Left lung (tissue), 10 donors: ENCODE data around the gene APOL4. TPM values are rescaled to one million over a fixed set of nuclear protein-coding genes. Genes with fewer than 3 reads are reported as not detected.

Source experiments
- ATAC-seq: fragments of 200-7000 bp; cut with Tn5 transposase; one replicate; pipeline ENCODE4 v1.9.1; 2020; ENCODE audit warnings: moderate library complexity
- DNase-seq, 4 donors: peaks; one replicate each; pipeline ENCODE4 v3.0.0-alpha.2; 2013 to 2020
- H3K27ac ChIP-seq, 2 donors: fragments of 200-600 bp; sonication (generic) in 1 of 2; one replicate each; pipeline versions ENCODE4 v1.5.0 to v1.8.0; 2020 to 2021
- H3K27me3 ChIP-seq, 2 donors: fragments of 200-600 bp; sonication (generic) in 1 of 2; one replicate each; pipeline versions ENCODE4 v1.5.0 to v1.8.0; 2020 to 2021
- H3K36me3 ChIP-seq, 2 donors: fragments of 200-600 bp; sonication (generic) in 1 of 2; one replicate each; pipeline versions ENCODE4 v1.5.0 to v1.8.0; 2020 to 2021
- H3K4me1 ChIP-seq, 2 donors: fragments of 200-600 bp; one replicate each; pipeline ENCODE4 v1.8.0; 2021
- H3K4me3 ChIP-seq, 2 donors: fragments of 200-600 bp; sonication (generic) in 1 of 2; one replicate each; pipeline versions ENCODE4 v1.5.0 to v1.8.0; 2020 to 2021; ENCODE audit warnings: mild to moderate bottlenecking in 1 of 2
- H3K9me3 ChIP-seq, 2 donors: fragments of 200-600 bp; sonication (generic) in 1 of 2; one replicate each; pipeline versions ENCODE4 v1.5.0 to v1.8.0; 2020 to 2021
- CTCF ChIP-seq, 2 donors: fragments of 200-600 bp; sonication (generic) in 1 of 2; IDR thresholded peaks; one replicate each; pipeline versions ENCODE4 v1.5.0 to v1.8.0; 2021; ENCODE audit warnings: antibody characterized with exemption in 2 of 2
- intact Hi-C, 2 donors: fragments of 100-400 bp; cut with DNase I; formaldehyde crosslinking; loops; one replicate each; pipeline versions ENCODE4 v1.11.2 to v1.14.2; 2022
- polyA plus RNA-seq, 6 donors: library from polyadenylated mRNA; unstranded; fragments of 120-200 nt; gene quantifications; one replicate each; pipeline ENCODE4 v1.2.1, GENCODE V29; 2013; ENCODE audit not compliant: insufficient read length in 6 of 6
- total RNA-seq, 2 donors: library from RNA; stranded (reverse); fragmentation: NEBNext Ultra II Directional; extraction: Animal tissue kit (Norgen Biotek cat#: 25700); gene quantifications; one replicate each; pipeline ENCODE4 v1.2.1, GENCODE V29; 2021
- donor health status: DM: no; HTN: yes; CAD: no.
- donor health status: DM: no; HTN: no; CAD: no.

The APOL4 gene
- total and polyA plus RNA-seq, 8 donors, result 4.9 to 18.6 (median 10.6) TPM

GRCh38 chr22:36238373-36239149, 37.0 kb upstream of the APOL4 start:
- DNase-seq (peak in 2 of 4 donors; percentile 29 to 42), ATAC-seq (peak; percentile 56)
- Histone ChIP-seq H3K4me1 (peaks cover 33 to 57% of the 10 kb centered on the region in 2 donors), H3K27ac (peak overlapping the region; percentile 90 to 93), H3K36me3 (peaks cover 0 to 27% of the 10 kb centered on the region in 2 donors), H3K9me3 (no peaks in the 10 kb centered on the region), H3K27me3 (no peaks in the 10 kb centered on the region), H3K4me3 (peak overlapping the region; percentile 65 to 93)
- intact Hi-C loops, result no loop called here
- no peak for TF ChIP-seq CTCF (IDR thresholded peaks at IDR 0.05)

DNA sequence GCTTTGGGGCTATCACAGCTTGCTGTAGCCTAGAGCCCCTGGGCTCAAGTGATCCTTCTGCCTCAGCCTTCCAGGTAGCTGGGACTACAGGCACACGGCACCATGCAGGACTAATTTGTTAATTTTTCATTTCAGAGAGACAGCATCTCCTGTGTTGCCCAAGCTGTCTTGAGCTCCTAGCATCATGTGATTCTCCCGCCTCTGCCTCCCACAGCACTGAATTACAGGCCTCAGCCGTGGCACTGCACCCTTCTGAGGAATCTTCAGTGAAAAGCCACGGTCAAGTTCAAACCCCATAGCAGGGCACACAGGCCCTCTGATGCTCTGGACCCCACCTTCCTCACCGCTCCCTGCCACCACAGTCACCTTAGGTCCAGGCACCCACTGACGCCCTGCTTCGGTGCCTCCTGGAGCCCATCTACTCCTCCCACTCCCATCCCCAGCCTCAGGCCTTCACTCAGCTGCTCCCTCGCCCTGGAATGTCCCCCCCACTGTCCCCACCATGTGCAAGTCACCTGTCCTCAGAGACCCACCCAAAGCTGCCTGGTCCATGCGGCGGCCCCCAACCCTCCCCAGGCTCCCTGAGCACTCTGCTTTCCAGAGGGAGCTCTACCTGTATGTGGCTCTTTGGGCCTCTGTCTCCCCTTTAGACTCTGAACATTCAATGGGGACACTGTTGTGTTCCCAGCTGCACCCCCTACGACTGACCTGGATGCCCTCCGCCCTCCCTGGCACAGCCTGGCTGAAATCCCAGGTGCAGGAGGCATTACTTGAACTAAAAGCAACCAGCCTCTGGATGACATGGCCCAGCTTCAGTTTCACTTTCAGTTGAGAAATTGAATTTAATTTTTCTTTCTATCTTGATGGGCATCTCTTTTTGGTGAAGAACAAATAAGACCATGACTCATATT, 36.1 kb upstream of the APOL4 start:
- DNase-seq (no peak), ATAC-seq (peak; percentile 18)
- Histone ChIP-seq H3K36me3 (peaks cover 0 to 35% of the 10 kb centered on the region in 2 donors), H3K4me3 (peak overlapping the region; percentile 65 to 93), H3K9me3 (no peaks in the 10 kb centered on the region), H3K27me3 (no peaks in the 10 kb centered on the region), H3K27ac (peak overlapping the region; percentile 90 to 93), H3K4me1 (peaks cover 33 to 65% of the 10 kb centered on the region in 2 donors)
- no peak for TF ChIP-seq CTCF (IDR thresholded peaks at IDR 0.05)
- intact Hi-C loops, result no loop called here

GRCh38 chr22:36236388-36237319, 35.0 kb upstream of the APOL4 start:
- intact Hi-C loops, result no loop called here

DNA sequence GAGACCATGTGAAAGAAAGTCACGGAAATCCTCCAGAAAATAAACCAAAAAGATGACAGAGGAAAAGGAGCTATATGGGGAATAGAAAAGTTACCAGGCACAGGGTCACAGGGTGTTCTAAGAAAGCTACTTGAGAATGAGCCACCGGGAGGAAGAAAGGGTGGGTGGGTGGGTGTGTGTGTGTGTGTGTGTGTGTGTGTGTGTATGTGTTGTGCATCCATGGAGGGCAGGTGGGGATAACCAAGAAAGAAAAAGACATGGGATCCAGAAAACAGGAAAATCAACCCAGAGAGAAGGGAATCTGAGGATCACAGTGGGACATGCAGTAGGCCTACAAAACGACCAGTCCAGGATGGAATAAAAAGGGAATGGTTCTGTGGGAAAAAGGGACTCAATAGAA, 34.0 kb upstream of the APOL4 start:
- TF ChIP-seq CTCF (IDR thresholded peaks at IDR 0.05), result no peak
- ATAC-seq, result no peak
- Histone ChIP-seq H3K36me3 (peaks cover 3 to 57% of the 10 kb centered on the region in 2 donors), H3K27ac (no peak overlapping the region), H3K27me3 (no peaks in the 10 kb centered on the region), H3K9me3 (no peaks in the 10 kb centered on the region), H3K4me3 (peak overlapping the region in 1 of 2 donors; percentile 93), H3K4me1 (peaks cover 33 to 66% of the 10 kb centered on the region in 2 donors)
- intact Hi-C loops, result no loop called here
- no peak for DNase-seq

More at GRCh38 chr22:36236388-36237319, 35.0 kb upstream of the APOL4 start:
- no peaks in the 10 kb centered on the region for H3K27me3 ChIP-seq
- H3K27ac ChIP-seq, result peak overlapping the region in 1 of 2 donors; percentile 90
- H3K4me1 ChIP-seq, result peaks cover 33 to 66% of the 10 kb centered on the region in 2 donors
- H3K9me3 ChIP-seq, result no peaks in the 10 kb centered on the region
- no peak for TF ChIP-seq CTCF (IDR thresholded peaks at IDR 0.05)
- H3K36me3 ChIP-seq, result peaks cover 3 to 46% of the 10 kb centered on the region in 2 donors
- no peak for DNase-seq
- ATAC-seq, result no peak
- H3K4me3 ChIP-seq, result peak overlapping the region in 1 of 2 donors; percentile 93
